ENCODE data around the gene AFDN. TPM values are rescaled to one million over a fixed set of nuclear protein-coding genes. Genes with fewer than 3 reads are reported as not detected.

AFDN gene
- polyA plus RNA-seq, 1 experiment = 20.4 TPM

DNA sequence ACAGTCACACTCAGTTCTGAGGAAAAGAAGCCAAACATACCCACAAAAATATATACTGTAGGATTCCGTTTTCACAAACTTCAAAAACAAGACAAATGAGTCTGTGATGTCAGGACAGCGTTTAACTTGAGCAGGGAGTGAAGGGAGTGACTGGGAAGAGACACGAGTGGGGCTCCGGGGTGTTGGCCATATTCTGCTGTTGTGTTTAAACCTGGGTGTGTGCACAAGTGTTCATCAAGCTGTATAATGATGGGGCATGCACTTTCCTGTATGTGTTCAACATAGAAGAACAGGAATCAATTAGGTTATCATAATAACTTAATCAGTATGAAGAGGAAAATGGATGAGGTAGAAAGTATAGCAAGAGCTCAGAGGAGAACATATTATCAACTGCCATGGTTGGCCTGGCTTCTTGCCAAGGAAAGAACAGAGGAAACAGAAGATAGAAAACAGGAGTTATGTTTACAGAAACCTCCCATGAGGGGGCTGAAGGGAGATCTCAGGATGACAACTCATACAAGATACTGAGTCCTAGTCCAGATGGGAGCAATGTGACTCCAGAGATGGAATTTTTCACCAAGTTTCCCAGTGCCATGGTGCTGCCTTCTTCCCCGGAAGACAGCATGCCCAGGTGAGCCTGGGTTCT, 15.1 kb upstream of the AFDN start:
- no peak for DNase-seq (ENCODE audit: low read depth)
- Histone ChIP-seq H3K36me3 (ENCODE audit: control insufficient read depth, insufficient read depth, low read length) (no peaks in the 10 kb centered on the region), H3K4me3 (ENCODE audit: low read depth, low read length) (no peak overlapping the region), H3K27me3 (ENCODE audit: control insufficient read depth, insufficient read depth, low read length) (no peaks in the 10 kb centered on the region)
- POLR2A ChIA-PET = no interaction called here
- TF ChIP-seq, protein P1, sequence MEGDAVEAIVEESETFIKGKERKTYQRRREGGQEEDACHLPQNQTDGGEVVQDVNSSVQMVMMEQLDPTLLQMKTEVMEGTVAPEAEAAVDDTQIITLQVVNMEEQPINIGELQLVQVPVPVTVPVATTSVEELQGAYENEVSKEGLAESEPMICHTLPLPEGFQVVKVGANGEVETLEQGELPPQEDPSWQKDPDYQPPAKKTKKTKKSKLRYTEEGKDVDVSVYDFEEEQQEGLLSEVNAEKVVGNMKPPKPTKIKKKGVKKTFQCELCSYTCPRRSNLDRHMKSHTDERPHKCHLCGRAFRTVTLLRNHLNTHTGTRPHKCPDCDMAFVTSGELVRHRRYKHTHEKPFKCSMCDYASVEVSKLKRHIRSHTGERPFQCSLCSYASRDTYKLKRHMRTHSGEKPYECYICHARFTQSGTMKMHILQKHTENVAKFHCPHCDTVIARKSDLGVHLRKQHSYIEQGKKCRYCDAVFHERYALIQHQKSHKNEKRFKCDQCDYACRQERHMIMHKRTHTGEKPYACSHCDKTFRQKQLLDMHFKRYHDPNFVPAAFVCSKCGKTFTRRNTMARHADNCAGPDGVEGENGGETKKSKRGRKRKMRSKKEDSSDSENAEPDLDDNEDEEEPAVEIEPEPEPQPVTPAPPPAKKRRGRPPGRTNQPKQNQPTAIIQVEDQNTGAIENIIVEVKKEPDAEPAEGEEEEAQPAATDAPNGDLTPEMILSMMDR (IDR thresholded peaks at IDR 0.05; ENCODE audit: insufficient read depth, low read depth, low read length) = no peak
- CTCF ChIA-PET = no interaction called here

DNA sequence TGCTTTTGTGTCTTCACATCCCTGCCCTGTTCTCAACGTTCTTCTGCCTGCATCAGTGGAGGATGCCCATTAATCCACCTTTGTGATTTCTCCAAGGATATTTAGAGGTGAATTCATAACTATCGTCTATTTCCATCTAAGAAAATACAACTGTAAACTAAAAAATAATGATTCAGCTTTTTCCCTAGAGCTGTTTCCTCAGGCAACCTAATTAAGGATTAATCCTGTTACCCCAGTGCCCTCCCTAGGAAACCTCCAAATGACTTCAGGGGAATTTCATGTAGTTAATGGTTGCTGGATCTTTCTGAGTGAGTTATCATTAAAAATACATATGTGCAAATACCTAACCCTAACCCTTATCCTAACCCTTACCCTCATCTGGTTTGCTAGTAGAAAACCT, 14.6 kb upstream of the AFDN start:
- POLR2A ChIA-PET = no interaction called here
- TF ChIP-seq, protein P1 (IDR thresholded peaks at IDR 0.05; ENCODE audit: insufficient read depth, low read depth, low read length) = no peak

DNA sequence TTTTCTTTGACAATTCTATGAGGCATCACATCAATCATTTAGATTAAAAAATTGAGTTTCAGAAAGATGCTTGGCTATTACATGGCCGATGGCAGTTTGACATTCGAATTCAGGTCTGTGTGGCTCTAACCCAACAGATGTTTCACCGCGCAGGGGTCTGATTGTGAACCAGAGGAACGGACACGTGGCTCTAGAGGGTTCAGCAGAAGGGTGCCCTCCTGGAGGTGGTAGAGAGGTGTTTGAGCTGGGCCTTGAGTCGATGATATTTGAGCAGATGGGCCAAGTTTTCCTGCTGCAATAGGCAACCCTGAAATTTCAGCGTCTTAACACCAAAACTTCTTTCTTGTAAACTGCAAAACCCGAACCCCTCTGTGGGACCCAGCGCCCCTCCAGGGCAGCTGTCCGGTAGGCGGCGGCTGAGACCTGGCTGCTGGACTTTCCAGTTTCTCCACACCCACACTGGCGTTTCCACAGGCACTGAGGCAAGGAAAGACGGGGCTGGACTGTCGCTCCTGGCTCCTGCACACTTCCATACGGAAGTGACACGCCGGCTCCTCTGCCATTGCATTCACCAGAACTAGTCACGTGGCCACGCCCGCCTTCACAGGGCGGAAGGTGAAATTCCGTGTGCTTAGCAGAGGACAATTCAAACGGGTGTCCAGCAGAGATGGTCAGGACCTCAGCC, 11.3 kb upstream of the AFDN start:
- DNase-seq (ENCODE audit: low read depth) = no peak
- CTCF ChIA-PET = no interaction called here
- POLR2A ChIA-PET = no interaction called here
- TF ChIP-seq, protein P1 (IDR thresholded peaks at IDR 0.05; ENCODE audit: insufficient read depth, low read depth, low read length) = no peak
- Histone ChIP-seq H3K4me3 (ENCODE audit: low read depth, low read length) (no peak overlapping the region), H3K36me3 (ENCODE audit: control insufficient read depth, insufficient read depth, low read length) (no peaks in the 10 kb centered on the region), H3K27me3 (ENCODE audit: control insufficient read depth, insufficient read depth, low read length) (0 out of 2 replicates have a peak, but pooled peaks cover 3% of the 10 kb centered on the region)

More for the DNA sequence above, 14.6 kb upstream of the AFDN start:
- CTCF ChIA-PET = no interaction called here
- Histone ChIP-seq H3K4me3 (ENCODE audit: low read depth, low read length) (no peak overlapping the region), H3K27me3 (ENCODE audit: control insufficient read depth, insufficient read depth, low read length) (no peaks in the 10 kb centered on the region), H3K36me3 (ENCODE audit: control insufficient read depth, insufficient read depth, low read length) (no peaks in the 10 kb centered on the region)
- DNase-seq (ENCODE audit: low read depth) = no peak

DNA sequence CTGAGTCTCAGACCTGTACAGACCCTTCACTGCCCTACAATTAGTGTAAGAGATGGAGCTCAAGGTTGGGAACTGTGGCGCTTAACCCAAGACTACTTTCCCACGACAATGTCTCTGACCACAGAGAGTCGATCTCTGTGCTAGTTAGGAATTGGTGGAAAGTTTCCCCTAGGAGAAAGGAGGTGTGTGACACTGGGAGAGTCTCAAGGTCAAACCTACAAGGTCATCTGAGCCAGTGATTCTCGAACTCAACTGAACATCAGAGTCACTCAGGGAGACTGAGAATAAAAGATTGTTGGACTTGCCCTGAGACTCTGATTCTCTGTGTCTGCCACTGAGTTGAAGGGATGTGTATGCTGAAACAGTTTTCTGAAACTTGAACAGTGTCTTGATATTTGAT, 9.7 kb upstream of the AFDN start:
- DNase-seq (ENCODE audit: low read depth) = no peak
- ChIA-PET POLR2A (no interaction called here), CTCF (interaction anchor here (1.1 kb wide), 1 partner anchor 12 kb away, joined by 3 read pairs; no protein-coding TSS in a partner anchor)
- Histone ChIP-seq H3K4me3 (ENCODE audit: low read depth, low read length) (no peak overlapping the region), H3K27me3 (ENCODE audit: control insufficient read depth, insufficient read depth, low read length) (0 out of 2 replicates have a peak, but pooled peaks cover 3% of the 10 kb centered on the region), H3K36me3 (ENCODE audit: control insufficient read depth, insufficient read depth, low read length) (no peaks in the 10 kb centered on the region)
- TF ChIP-seq, protein P1 (IDR thresholded peaks at IDR 0.05; ENCODE audit: insufficient read depth, low read depth, low read length) = no peak

DNA sequence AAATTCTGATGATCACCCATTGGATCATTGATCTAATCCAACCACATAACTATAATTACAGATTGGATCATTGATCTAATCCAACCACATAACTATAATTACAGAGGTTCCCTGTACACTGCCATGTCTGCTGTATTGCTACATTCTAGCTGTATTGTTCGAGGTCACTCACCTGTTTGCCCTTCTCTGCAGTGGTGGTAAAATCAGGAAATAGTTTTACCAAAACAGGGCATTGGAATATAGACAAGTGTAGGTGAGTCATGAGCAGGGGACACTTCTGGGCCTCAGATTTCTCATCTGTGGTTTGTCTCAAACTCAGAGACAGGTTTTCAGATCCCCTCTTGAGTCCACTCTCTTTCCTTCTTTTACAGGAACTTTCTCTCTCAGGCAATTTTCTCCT, 9.0 kb upstream of the AFDN start:
- CTCF ChIA-PET = interaction anchor here (0.7 kb wide), 1 partner anchor 355 kb away, joined by 3 read pairs; no protein-coding TSS in a partner anchor
- Histone ChIP-seq H3K36me3 (ENCODE audit: control insufficient read depth, insufficient read depth, low read length) (no peaks in the 10 kb centered on the region), H3K4me3 (ENCODE audit: low read depth, low read length) (no peak overlapping the region), H3K27me3 (ENCODE audit: control insufficient read depth, insufficient read depth, low read length) (0 out of 2 replicates have a peak, but pooled peaks cover 3% of the 10 kb centered on the region)
- TF ChIP-seq, protein P1 (IDR thresholded peaks at IDR 0.05; ENCODE audit: insufficient read depth, low read depth, low read length) = no peak
- DNase-seq (ENCODE audit: low read depth) = no peak
- POLR2A ChIA-PET = interaction anchor here (0.7 kb wide), 1 partner anchor 14 kb away, joined by 3 read pairs; no protein-coding TSS in a partner anchor
